NT2/D1 (cell line): ENCODE measurements around the gene SH3PXD2B.

Source experiments
- YY1 ChIP-seq: IDR thresholded peaks from 2 replicates; pipeline ENCODE4 v1.6.1; 2011; ENCODE audit not compliant: insufficient read length, insufficient read depth
- ZNF274 ChIP-seq: IDR thresholded peaks from 2 replicates; pipeline ENCODE4 v1.6.1; 2011; ENCODE audit warnings: mild to moderate bottlenecking, low read depth, low read length

DNA sequence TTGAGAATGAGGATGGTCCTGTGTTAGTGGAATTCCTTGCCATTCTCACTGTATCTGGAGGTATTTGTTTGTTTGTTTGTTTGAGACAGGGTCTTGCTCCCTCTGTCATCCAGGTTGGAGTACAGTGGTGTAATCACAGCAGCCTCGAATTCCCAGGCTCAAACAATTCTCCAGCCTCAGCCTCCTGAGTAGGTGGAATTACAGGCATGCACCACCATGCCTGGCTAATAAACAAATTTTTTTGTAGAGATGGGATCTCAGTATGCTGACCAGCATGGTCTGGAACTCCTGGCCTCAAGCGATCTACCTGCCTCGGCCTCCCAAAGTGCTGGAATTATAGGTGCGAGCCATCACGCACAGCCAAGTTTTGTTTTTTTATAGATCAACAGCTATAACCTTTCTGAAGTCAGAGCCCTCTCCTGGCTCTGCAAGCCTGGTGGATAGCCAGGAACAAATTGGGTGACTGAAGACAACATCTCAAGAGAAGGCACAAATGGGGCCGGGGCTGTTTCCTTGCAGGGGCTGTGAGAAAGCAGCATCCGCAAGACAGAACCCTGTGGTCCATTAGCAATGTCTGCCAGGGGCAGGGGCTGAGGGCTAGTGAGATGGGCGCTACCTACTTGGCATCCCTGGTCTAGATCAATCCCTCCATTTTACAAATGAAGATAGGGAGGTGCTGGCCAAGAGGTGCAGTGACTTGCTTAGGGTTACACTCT lies 18.8 kb downstream of the SH3PXD2B start:
- TF ChIP-seq YY1 (no peak), ZNF274 (no peak)
